T-helper 2 cell treated with Interferon-gamma antibody and Interleukin-4, amounts not matched to agents 5 μg/mL and 100 μg/mL, for 36 hours (primary cell): Measurements from ENCODE around the gene MYADM.

Source experiments
- DNase-seq: peaks from one replicate; pipeline ENCODE4 v3.0.0; 2021; ENCODE audit warnings: low spot score
- H3K27ac Mint-ChIP-seq: one replicate; pipeline ENCODE4 v1.8.0; 2021; ENCODE audit warnings: mild to moderate bottlenecking, mixed read lengths
- H3K27me3 Mint-ChIP-seq: one replicate; pipeline ENCODE4 v1.8.0; 2021; ENCODE audit warnings: low read depth, mixed read lengths
- H3K36me3 Mint-ChIP-seq: one replicate; pipeline ENCODE4 v1.8.0; 2021; ENCODE audit warnings: low read depth, mixed read lengths
- H3K4me1 Mint-ChIP-seq: one replicate; pipeline ENCODE4 v1.8.0; 2021; ENCODE audit warnings: low read depth, mixed read lengths
- H3K4me3 Mint-ChIP-seq: one replicate; pipeline ENCODE4 v1.8.0; 2022; ENCODE audit warnings: mild to moderate bottlenecking, moderate library complexity, mixed read lengths
- H3K9me3 Mint-ChIP-seq: one replicate; pipeline ENCODE4 v1.8.0; 2021; ENCODE audit warnings: mixed read lengths

MYADM gene

GRCh38 chr19:53874606-53874990 lies 6.9 kb downstream of the MYADM start:
- H3K4me3 Mint-ChIP-seq, result peak overlapping the region; percentile 79
- H3K27me3 Mint-ChIP-seq, result no peaks in the 10 kb centered on the region
- peaks cover 4% of the 10 kb centered on the region for H3K9me3 Mint-ChIP-seq
- H3K36me3 Mint-ChIP-seq, result peaks cover 46% of the 10 kb centered on the region
- peak overlapping the region; percentile 92 for H3K27ac Mint-ChIP-seq
- DNase-seq, result no peak
- H3K4me1 Mint-ChIP-seq, result peaks cover 49% of the 10 kb centered on the region

DNA sequence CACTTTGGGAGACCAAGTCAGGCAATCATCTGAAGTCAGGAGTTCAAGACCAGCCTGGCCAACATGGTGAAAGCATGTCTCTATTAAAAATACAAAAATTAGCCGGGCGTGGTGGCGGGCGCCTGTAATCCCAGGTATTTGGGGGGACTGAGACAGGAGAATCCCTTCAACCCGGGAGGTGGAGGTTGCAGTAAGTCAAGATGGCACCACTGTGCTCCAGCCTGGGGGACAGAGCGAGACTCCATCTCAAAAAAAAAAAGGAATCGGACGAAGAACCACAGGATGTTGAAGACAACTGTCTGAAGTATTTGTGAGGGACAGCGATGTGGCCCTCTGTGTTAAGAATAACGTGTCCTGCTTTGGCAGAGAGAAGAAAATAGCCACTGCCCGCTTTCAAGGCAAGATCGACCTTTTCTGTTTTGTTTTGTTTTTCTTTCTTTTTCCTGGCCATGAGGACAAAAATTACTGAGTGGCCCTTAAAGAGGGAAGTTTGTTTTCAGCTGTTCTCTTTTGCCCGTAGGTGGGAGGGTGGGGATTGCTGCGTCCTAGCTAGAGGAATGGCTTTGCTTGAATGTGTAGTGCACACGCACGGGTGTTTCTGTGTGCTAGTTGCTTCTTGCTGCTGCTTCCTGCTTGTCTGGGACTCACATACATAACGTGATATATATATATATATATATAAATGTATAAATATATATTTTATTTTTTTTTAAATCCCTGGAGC lies 8.1 kb downstream of the MYADM start:
- peaks cover 43% of the 10 kb centered on the region for H3K36me3 Mint-ChIP-seq
- H3K4me1 Mint-ChIP-seq, result peaks cover 44% of the 10 kb centered on the region
- peak overlapping the region; percentile 12 for H3K27ac Mint-ChIP-seq

DNA sequence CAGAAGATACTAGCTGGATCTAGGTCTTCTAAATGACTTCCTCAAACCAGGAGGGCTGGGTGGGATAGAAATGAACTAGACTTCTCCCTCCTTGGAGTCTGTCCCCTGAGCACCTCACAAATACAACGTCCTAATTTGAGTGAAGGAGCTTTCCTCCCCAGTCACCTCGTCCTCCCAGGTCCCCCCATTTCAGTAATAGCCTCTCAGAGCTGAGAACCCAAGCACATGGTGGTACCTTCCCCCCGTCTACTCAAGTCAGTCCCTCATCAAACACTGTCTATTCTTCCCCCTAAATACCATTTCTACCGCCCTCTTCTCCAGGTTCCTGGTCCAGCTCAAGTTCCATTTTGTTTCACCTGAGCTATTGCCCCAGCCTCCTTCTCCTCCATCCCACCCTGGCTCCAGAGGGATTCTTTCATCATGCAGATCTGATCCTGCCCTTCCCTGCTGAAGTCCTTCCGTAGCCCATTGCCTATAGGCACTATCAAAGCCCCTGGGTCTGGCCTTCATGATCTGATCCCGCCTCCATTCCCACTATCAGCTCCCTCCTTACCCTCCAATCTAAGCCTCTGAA lies 9.1 kb downstream of the MYADM start:
- Mint-ChIP-seq H3K27me3 (no peaks in the 10 kb centered on the region), H3K4me1 (peaks cover 37% of the 10 kb centered on the region), H3K36me3 (peaks cover 36% of the 10 kb centered on the region), H3K4me3 (peak overlapping the region; percentile 49), H3K9me3 (peaks cover 4% of the 10 kb centered on the region), H3K27ac (peak overlapping the region; percentile 61)
- DNase-seq, result no peak

More for the DNA sequence above, 8.1 kb downstream of the MYADM start:
- Mint-ChIP-seq H3K9me3 (peaks cover 4% of the 10 kb centered on the region), H3K4me3 (peak overlapping the region; percentile 51), H3K27me3 (no peaks in the 10 kb centered on the region)
- DNase-seq, result no peak

DNA sequence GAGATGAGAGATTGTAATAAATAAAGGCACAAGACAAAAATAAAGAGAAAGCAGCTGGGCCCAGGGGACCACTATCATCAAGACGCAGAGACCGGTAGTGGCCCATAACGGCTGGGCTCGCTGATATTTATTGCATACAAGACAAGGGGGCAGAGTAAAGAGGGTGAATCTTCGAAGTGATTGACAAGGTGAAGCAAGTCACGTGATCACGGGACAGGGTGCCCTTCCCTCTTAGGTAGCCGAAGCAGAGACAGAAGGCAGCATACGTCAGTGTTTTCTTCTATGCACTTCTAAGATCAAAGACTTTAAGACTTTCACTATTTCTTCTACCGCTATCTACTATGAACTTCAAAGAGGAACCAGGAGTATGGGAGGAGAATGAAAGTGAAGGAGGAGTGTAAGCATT lies 9.7 kb downstream of the MYADM start:
- Mint-ChIP-seq H3K4me3 (peak overlapping the region; percentile 49), H3K27ac (peak overlapping the region; percentile 61), H3K4me1 (peaks cover 37% of the 10 kb centered on the region), H3K36me3 (peaks cover 36% of the 10 kb centered on the region), H3K9me3 (peaks cover 4% of the 10 kb centered on the region), H3K27me3 (peaks cover 2% of the 10 kb centered on the region)
- DNase-seq, result no peak

- peaks cover 26% of the 10 kb centered on the region for H3K36me3 Mint-ChIP-seq
- peaks cover 12% of the 10 kb centered on the region for H3K27me3 Mint-ChIP-seq
- peaks cover 4% of the 10 kb centered on the region for H3K9me3 Mint-ChIP-seq
- DNase-seq, result no peak
- H3K27ac Mint-ChIP-seq, result no peak overlapping the region
- H3K4me3 Mint-ChIP-seq, result no peak overlapping the region
- peaks cover 30% of the 10 kb centered on the region for H3K4me1 Mint-ChIP-seq
Observed at GRCh38 chr19:53878776-53879139, 11.1 kb downstream of the MYADM start.

DNA sequence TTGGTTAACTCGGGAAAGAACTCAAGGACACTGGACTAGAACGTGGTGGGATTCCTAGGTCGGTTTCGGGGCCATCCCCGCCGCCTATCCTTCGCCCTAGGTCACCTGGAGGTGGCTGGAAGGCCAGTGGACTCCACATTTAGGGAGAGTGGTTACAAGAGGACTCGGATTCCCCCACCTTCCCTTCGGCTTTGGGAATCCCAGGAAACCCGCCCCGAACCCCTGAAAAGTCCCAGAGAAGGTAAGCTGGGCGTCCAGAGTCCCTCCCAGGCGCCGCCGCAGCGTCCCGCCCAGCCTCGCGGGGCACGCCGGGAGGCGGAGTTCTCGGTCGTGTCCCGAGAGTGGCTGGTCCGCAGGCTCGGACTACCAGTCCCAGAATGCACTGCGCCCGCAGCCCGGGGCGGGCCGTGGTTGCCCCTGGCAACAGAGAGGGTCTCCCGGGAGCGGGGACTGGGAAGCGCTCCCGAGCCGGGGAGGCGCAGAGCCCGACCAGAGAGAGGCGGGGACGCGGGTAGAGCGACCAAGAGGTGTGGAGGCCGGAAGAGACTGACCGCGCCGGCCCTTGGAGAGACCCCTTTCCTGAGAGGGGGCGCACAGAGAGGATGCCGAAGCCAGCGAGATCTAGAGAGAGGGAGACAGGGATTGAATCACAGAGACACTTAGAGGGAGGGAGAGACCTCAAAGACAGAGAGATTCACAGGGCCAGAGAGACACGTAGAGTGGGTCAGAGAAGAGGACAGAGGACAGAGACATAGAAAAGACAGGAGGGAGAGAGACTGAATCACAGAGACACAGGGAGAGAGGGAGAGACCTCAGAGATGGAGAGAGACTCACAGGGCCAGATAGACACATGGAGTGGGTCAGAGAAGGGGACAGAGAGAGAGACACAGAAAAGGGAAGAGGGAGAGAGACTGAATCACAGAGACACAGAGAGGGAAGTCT lies 11.7 kb downstream of the MYADM start:
- no peak overlapping the region for H3K27ac Mint-ChIP-seq

GRCh38 chr19:53880711-53881481 lies 13.2 kb downstream of the MYADM start:
- peaks cover 8% of the 10 kb centered on the region for H3K36me3 Mint-ChIP-seq
- no peaks in the 10 kb centered on the region for H3K9me3 Mint-ChIP-seq
- H3K4me3 Mint-ChIP-seq, result no peak overlapping the region
- DNase-seq, result no peak
- H3K27ac Mint-ChIP-seq, result no peak overlapping the region
- H3K27me3 Mint-ChIP-seq, result peaks cover 30% of the 10 kb centered on the region
- peaks cover 17% of the 10 kb centered on the region for H3K4me1 Mint-ChIP-seq

More for the DNA sequence above, 11.7 kb downstream of the MYADM start:
- Mint-ChIP-seq H3K4me3 (no peak overlapping the region), H3K4me1 (peaks cover 25% of the 10 kb centered on the region), H3K27me3 (peaks cover 19% of the 10 kb centered on the region), H3K9me3 (peaks cover 3% of the 10 kb centered on the region), H3K36me3 (peaks cover 19% of the 10 kb centered on the region)
- peak; percentile 83 for DNase-seq

- Mint-ChIP-seq H3K4me3 (peak within 1 kb of the TSS; percentile 34), H3K27ac (no peak within 1 kb of the TSS), H3K27me3 (peaks cover 33% of the 10 kb centered on the region), H3K4me1 (peaks cover 13% of the 10 kb centered on the region), H3K36me3 (peaks cover 5% of the 10 kb centered on the region), H3K9me3 (no peaks in the 10 kb centered on the region)
- DNase-seq, result peak; percentile 36
Observed at GRCh38 chr19:53881482-53882390, 14.1 kb downstream of the MYADM start, which contains the start of gene PRKCG. PRKCG (plus strand) TSS chr19:53882197; CDS start chr19:53882495, 298 bp downstream.

- Mint-ChIP-seq H3K9me3 (no peaks in the 10 kb centered on the region), H3K27me3 (peaks cover 36% of the 10 kb centered on the region), H3K4me3 (peak overlapping the region; percentile 34), H3K36me3 (no peaks in the 10 kb centered on the region), H3K4me1 (peaks cover 5% of the 10 kb centered on the region), H3K27ac (no peak overlapping the region)
- DNase-seq, result no peak
Observed at GRCh38 chr19:53882391-53883050, 14.8 kb downstream of the MYADM start.

GRCh38 chr19:53883231-53883661 lies 15.6 kb downstream of the MYADM start:
- Mint-ChIP-seq H3K36me3 (no peaks in the 10 kb centered on the region), H3K27me3 (peaks cover 36% of the 10 kb centered on the region), H3K9me3 (no peaks in the 10 kb centered on the region), H3K4me3 (no peak overlapping the region), H3K27ac (no peak overlapping the region), H3K4me1 (peaks cover 3% of the 10 kb centered on the region)
- no peak for DNase-seq

GRCh38 chr19:53883741-53884140 lies 16.1 kb downstream of the MYADM start:
- Mint-ChIP-seq H3K4me3 (no peak overlapping the region), H3K27ac (no peak overlapping the region), H3K27me3 (peaks cover 36% of the 10 kb centered on the region), H3K9me3 (no peaks in the 10 kb centered on the region), H3K4me1 (peaks cover 3% of the 10 kb centered on the region), H3K36me3 (no peaks in the 10 kb centered on the region)
- no peak for DNase-seq

- Mint-ChIP-seq H3K9me3 (no peaks in the 10 kb centered on the region), H3K27me3 (peaks cover 37% of the 10 kb centered on the region), H3K4me3 (no peak overlapping the region), H3K4me1 (peaks cover 3% of the 10 kb centered on the region), H3K27ac (no peak overlapping the region), H3K36me3 (no peaks in the 10 kb centered on the region)
- DNase-seq, result no peak
Observed at GRCh38 chr19:53884256-53884655, 16.6 kb downstream of the MYADM start.
